ENCODE measurements around the gene PKD1.

GRCh38 chr16:2085669-2086068 lies 50.0 kb downstream of the PKD1 start:
- TF ChIP-seq CTCF (IDR thresholded peaks at IDR 0.05; ENCODE audit: poor library complexity) (no peak), EZH2phosphoT487 (IDR thresholded peaks at IDR 0.05; ENCODE audit: low read depth, severe bottlenecking, unreplicated experiment) (no peak)
